ENCODE data around the gene WASF2.

The WASF2 gene

GRCh38 chr1:27358038-27358927 is 131.7 kb downstream of the WASF2 start:
- DNase-seq: no peak
- in situ Hi-C loops (cut with HindIII; ENCODE audit: low pct_ligation_motif_present, low pct_unique_long_range_greater_than_20kb, low sequenced_read_pairs): no loop called here

GRCh38 chr1:27357281-27358037 is 132.5 kb downstream of the WASF2 start:
- DNase-seq: peak; percentile 22
- in situ Hi-C loops (cut with HindIII; ENCODE audit: low pct_ligation_motif_present, low pct_unique_long_range_greater_than_20kb, low sequenced_read_pairs): no loop called here

- in situ Hi-C loops (cut with HindIII; ENCODE audit: low pct_ligation_motif_present, low pct_unique_long_range_greater_than_20kb, low sequenced_read_pairs): no loop called here
- no peak for DNase-seq
Observed at GRCh38 chr1:27356619-27357280, 133.2 kb downstream of the WASF2 start.

- DNase-seq: no peak
- in situ Hi-C loops (cut with HindIII; ENCODE audit: low pct_ligation_motif_present, low pct_unique_long_range_greater_than_20kb, low sequenced_read_pairs): no loop called here
Observed at GRCh38 chr1:27356277-27356618, 133.7 kb downstream of the WASF2 start.

GRCh38 chr1:27355683-27356082 is 134.3 kb downstream of the WASF2 start:
- in situ Hi-C loops (cut with HindIII; ENCODE audit: low pct_ligation_motif_present, low pct_unique_long_range_greater_than_20kb, low sequenced_read_pairs): no loop called here
- no peak for DNase-seq
